Fibroblast of lung (primary cell): ENCODE results near the gene WWOX.

ENCODE experiments used
- EZH2 ChIP-seq: IDR thresholded peaks from 2 replicates; pipeline ENCODE4 v1.5.1; 2012; ENCODE audit warnings: low read length, control low read depth, mild to moderate bottlenecking; ENCODE audit errors: missing control alignments
- TF ChIP-seq, protein P1 (sequence below), 2 donors: IDR thresholded peaks in 1 of 2; conservative IDR thresholded peaks in 1 of 2; 1 replicate in 1 of 2; 2 replicates in 1 of 2; pipeline ENCODE4 v1.5.1; 2011 to 2012; ENCODE audit warnings: low read length in 2 of 2, control low read depth in 1 of 2, inconsistent platforms in 1 of 2, low read depth in 1 of 2, mild to moderate bottlenecking in 1 of 2

GRCh38 chr16:78180349-78180748 lies 80.9 kb downstream of the WWOX start:
- TF ChIP-seq, protein P1, sequence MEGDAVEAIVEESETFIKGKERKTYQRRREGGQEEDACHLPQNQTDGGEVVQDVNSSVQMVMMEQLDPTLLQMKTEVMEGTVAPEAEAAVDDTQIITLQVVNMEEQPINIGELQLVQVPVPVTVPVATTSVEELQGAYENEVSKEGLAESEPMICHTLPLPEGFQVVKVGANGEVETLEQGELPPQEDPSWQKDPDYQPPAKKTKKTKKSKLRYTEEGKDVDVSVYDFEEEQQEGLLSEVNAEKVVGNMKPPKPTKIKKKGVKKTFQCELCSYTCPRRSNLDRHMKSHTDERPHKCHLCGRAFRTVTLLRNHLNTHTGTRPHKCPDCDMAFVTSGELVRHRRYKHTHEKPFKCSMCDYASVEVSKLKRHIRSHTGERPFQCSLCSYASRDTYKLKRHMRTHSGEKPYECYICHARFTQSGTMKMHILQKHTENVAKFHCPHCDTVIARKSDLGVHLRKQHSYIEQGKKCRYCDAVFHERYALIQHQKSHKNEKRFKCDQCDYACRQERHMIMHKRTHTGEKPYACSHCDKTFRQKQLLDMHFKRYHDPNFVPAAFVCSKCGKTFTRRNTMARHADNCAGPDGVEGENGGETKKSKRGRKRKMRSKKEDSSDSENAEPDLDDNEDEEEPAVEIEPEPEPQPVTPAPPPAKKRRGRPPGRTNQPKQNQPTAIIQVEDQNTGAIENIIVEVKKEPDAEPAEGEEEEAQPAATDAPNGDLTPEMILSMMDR (conservative IDR thresholded peaks at IDR 0.05 in 1 of 2, IDR thresholded peaks at IDR 0.05 in 1 of 2; ENCODE audit: low read depth in 1 of 2, low read length in 2 of 2), result no peak
- no peak for TF ChIP-seq EZH2
